ENCODE results near the gene DBX1. TPM values are rescaled to one million over a fixed set of nuclear protein-coding genes. Genes with fewer than 3 reads are reported as not detected.
A peak's percentile ranks its signal among the peaks of the same experiment; 100 is the strongest.

The DBX1 gene
- total RNA-seq, 1 experiment from 2014 or later = not detected

DNA sequence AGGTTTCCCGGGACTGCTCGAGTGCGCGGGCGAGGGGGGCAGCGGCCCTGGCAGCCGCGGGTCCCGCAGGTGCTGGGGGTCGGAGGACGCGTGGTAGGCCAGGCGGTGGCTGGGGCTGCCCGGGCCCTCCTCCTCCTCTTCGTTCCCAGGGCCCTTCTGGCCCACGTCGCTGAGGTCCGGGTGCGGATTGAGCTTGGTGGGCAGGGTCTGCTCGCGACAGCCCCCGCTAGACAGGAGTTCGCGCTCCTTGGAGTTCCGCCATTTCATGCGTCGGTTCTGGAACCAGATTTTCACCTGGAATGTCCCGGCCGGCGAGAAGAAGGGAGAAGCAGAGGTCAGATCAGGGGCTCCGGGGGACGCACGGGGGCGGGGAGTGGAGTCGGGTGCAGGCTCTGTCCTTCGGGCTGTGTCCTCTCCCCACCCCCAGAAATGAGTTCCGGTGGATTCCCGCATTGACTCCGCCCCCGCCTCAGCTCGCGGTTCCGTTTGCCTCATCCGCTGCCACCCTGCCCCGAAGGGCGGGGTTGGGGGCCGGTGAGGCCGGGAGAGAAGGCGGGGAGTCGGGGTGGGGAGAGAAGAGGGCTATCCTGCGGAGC, 3.9 kb downstream of the DBX1 start:
- H3K4me1 ChIP-seq (ENCODE audit: insufficient read depth, low read length) = no peaks in the 10 kb centered on the region
- DNase-seq = no peak
- no peaks in the 10 kb centered on the region for H3K9me3 ChIP-seq (ENCODE audit: low read length)
- H3F3A ChIP-seq (ENCODE audit: low read length, unreplicated experiment) = no peaks in the 10 kb centered on the region
- POLR2A ChIA-PET (ENCODE audit: unreplicated experiment) = no interaction called here
- TF ChIP-seq, protein P1, sequence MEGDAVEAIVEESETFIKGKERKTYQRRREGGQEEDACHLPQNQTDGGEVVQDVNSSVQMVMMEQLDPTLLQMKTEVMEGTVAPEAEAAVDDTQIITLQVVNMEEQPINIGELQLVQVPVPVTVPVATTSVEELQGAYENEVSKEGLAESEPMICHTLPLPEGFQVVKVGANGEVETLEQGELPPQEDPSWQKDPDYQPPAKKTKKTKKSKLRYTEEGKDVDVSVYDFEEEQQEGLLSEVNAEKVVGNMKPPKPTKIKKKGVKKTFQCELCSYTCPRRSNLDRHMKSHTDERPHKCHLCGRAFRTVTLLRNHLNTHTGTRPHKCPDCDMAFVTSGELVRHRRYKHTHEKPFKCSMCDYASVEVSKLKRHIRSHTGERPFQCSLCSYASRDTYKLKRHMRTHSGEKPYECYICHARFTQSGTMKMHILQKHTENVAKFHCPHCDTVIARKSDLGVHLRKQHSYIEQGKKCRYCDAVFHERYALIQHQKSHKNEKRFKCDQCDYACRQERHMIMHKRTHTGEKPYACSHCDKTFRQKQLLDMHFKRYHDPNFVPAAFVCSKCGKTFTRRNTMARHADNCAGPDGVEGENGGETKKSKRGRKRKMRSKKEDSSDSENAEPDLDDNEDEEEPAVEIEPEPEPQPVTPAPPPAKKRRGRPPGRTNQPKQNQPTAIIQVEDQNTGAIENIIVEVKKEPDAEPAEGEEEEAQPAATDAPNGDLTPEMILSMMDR (conservative IDR thresholded peaks at IDR 0.05; ENCODE audit: low read depth, low read length) = no peak
- TF ChIP-seq EZH2phosphoT487 (IDR thresholded peaks at IDR 0.05; ENCODE audit: borderline replicate concordance, low read length) (no peak), EZH2 (IDR thresholded peaks at IDR 0.05; ENCODE audit: low read length, unreplicated experiment) (no peak)
- H3K4me2 ChIP-seq (ENCODE audit: low read length) = no peak overlapping the region
- H3K36me3 ChIP-seq (ENCODE audit: low read depth, low read length) = no peaks in the 10 kb centered on the region
- intact Hi-C loops (cut with micrococcal nuclease) = no loop called here
- H3K9ac ChIP-seq (ENCODE audit: low read length) = no peak overlapping the region
- H3K4me3 ChIP-seq (ENCODE audit: low read length) = no peak overlapping the region
- no peak for ATAC-seq
- no peak overlapping the region for H3K27ac ChIP-seq (ENCODE audit: low read length)
- H4K20me1 ChIP-seq (ENCODE audit: low read length) = no peaks in the 10 kb centered on the region
- no peaks in the 10 kb centered on the region for H3K9me2 ChIP-seq (replicated peaks; ENCODE audit: low read length)
- H3K27me3 ChIP-seq (ENCODE audit: low read length) = peaks cover 46% of the 10 kb centered on the region
- no peak overlapping the region for H2AFZ ChIP-seq (ENCODE audit: low read length)
- BruUV-seq (replicated peaks) = no TSS peak
- CTCF ChIA-PET = no interaction called here
- H3K79me2 ChIP-seq (ENCODE audit: low read length) = no peaks in the 10 kb centered on the region

DNA sequence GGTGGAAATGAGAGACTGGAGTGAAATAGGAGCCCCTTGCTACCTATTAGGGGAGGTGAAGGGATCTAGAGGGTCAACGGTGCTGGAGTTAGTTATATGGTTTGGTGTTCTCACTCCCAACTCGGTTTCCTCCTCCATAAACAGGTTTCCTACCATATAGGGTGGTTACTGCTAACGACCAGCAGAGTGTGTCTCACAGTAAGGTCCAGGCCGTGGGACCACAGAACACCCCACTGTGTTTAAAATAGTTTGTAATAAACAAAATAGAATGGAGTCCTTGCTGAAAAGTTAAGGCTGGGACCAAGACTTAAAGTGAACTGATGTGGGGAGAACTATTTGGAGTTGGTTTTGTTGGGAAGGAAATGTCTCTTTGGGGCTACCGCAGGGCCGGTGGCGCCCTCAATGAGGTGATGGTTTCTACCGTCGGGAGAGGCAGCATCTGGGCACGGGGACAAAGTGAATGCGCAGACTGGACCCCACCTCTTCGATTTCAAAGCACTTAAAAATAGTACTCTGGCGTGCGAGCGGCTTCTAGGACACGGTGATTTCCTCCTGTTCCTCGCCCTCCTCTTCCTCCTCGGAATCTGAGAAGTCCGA, 4.5 kb downstream of the DBX1 start:
- H4K20me1 ChIP-seq (ENCODE audit: low read length) = no peaks in the 10 kb centered on the region
- ChIA-PET CTCF (no interaction called here), POLR2A (ENCODE audit: unreplicated experiment) (interaction anchor here (0.7 kb wide), 1 partner anchor 22 kb away, joined by 5 read pairs; no protein-coding TSS in a partner anchor)
- H2AFZ ChIP-seq (ENCODE audit: low read length) = no peak overlapping the region
- H3K9me3 ChIP-seq (ENCODE audit: low read length) = no peaks in the 10 kb centered on the region
- H3K4me1 ChIP-seq (ENCODE audit: insufficient read depth, low read length) = no peaks in the 10 kb centered on the region
- ATAC-seq (no peak), DNase-seq (no peak)
- intact Hi-C loops (cut with micrococcal nuclease) = no loop called here
- H3K9ac ChIP-seq (ENCODE audit: low read length) = no peak overlapping the region
- H3K27ac ChIP-seq (ENCODE audit: low read length) = no peak overlapping the region
- no peaks in the 10 kb centered on the region for H3K79me2 ChIP-seq (ENCODE audit: low read length)
- peaks cover 40% of the 10 kb centered on the region for H3K27me3 ChIP-seq (ENCODE audit: low read length)
- H3K9me2 ChIP-seq (replicated peaks; ENCODE audit: low read length) = no peaks in the 10 kb centered on the region
- H3K4me2 ChIP-seq (ENCODE audit: low read length) = no peak overlapping the region
- H3F3A ChIP-seq (ENCODE audit: low read length, unreplicated experiment) = no peaks in the 10 kb centered on the region
- H3K4me3 ChIP-seq (ENCODE audit: low read length) = no peak overlapping the region
- BruUV-seq (replicated peaks) = no TSS peak
- TF ChIP-seq EZH2 (IDR thresholded peaks at IDR 0.05; ENCODE audit: low read length, unreplicated experiment) (no peak), EZH2phosphoT487 (IDR thresholded peaks at IDR 0.05; ENCODE audit: borderline replicate concordance, low read length) (no peak)
- TF ChIP-seq, protein P1 (conservative IDR thresholded peaks at IDR 0.05; ENCODE audit: low read depth, low read length) = no peak
- no peaks in the 10 kb centered on the region for H3K36me3 ChIP-seq (ENCODE audit: low read depth, low read length)

DNA sequence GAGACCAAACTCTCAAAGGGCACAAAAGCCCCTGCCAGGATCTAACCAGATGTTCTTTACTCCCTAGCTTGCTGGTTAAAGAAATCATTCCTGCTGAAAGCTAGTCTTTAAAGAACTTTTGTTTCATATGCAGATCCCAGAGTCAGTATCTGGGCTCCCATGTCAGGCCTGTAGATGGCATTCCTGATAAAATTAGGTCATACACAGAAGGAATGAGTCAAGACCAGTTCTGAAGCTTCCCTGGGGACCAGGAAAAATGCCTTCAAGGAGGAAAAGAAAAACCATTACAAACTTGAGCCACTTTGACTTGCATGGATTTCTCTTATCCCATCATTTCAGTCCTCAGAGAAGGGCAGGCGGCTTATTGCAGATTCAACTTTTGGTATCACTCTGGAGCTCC, 5.9 kb downstream of the DBX1 start:
- no peak overlapping the region for H3K27ac ChIP-seq (ENCODE audit: low read length)
- intact Hi-C loops (cut with micrococcal nuclease) = no loop called here
- no peak overlapping the region for H3K9ac ChIP-seq (ENCODE audit: low read length)
- no peaks in the 10 kb centered on the region for H3K79me2 ChIP-seq (ENCODE audit: low read length)
- no peak overlapping the region for H3K4me2 ChIP-seq (ENCODE audit: low read length)
- H3K9me2 ChIP-seq (replicated peaks; ENCODE audit: low read length) = no peaks in the 10 kb centered on the region
- H4K20me1 ChIP-seq (ENCODE audit: low read length) = no peaks in the 10 kb centered on the region
- no peaks in the 10 kb centered on the region for H3K36me3 ChIP-seq (ENCODE audit: low read depth, low read length)
- TF ChIP-seq EZH2phosphoT487 (IDR thresholded peaks at IDR 0.05; ENCODE audit: borderline replicate concordance, low read length) = no peak
- no peak for TF ChIP-seq EZH2 (IDR thresholded peaks at IDR 0.05; ENCODE audit: low read length, unreplicated experiment)
- TF ChIP-seq, protein P1 (conservative IDR thresholded peaks at IDR 0.05; ENCODE audit: low read depth, low read length) = no peak
- H3F3A ChIP-seq (ENCODE audit: low read length, unreplicated experiment) = no peaks in the 10 kb centered on the region
- BruUV-seq (replicated peaks) = no TSS peak
- no peaks in the 10 kb centered on the region for H3K9me3 ChIP-seq (ENCODE audit: low read length)
- ATAC-seq (no peak; the same call in 1 of the 2 replicates), DNase-seq (peak; percentile 13)
- no peak overlapping the region for H3K4me3 ChIP-seq (ENCODE audit: low read length)
- H3K4me1 ChIP-seq (ENCODE audit: insufficient read depth, low read length) = no peaks in the 10 kb centered on the region
- H2AFZ ChIP-seq (ENCODE audit: low read length) = no peak overlapping the region
- CTCF ChIA-PET = no interaction called here
- POLR2A ChIA-PET (ENCODE audit: unreplicated experiment) = no interaction called here
- H3K27me3 ChIP-seq (ENCODE audit: low read length) = peaks cover 34% of the 10 kb centered on the region

Measured in PC-3 (cell line).